ENCODE results near the gene UBE2D4.
"Not testable (repeated sequence)": the region's sequence is repeated elsewhere in the genome, so short reads cannot be mapped to it uniquely, and the experiment has no call there.

Gene UBE2D4

GRCh38 chr7:43994681-43995080, 68.4 kb downstream of the UBE2D4 start:
- H3K56ac ChIP-seq (ENCODE audit: low read length); H3K79me2 ChIP-seq (ENCODE audit: control insufficient read depth, insufficient read depth, low read length); H3K4me3 ChIP-seq (ENCODE audit: low read length); H2BK15ac ChIP-seq (replicated peaks; ENCODE audit: low read depth); H2BK5ac ChIP-seq (ENCODE audit: low read length); H4K5ac ChIP-seq (ENCODE audit: low read length); H3K27me3 ChIP-seq (ENCODE audit: insufficient read depth, low read length, poor library complexity); H3K27ac ChIP-seq (ENCODE audit: low read depth, low read length); H3K23ac ChIP-seq (ENCODE audit: low read length); H3K4ac ChIP-seq (ENCODE audit: low read depth, low read length); H3K79me1 ChIP-seq (ENCODE audit: low read length); DNase-seq; H2AK5ac ChIP-seq (ENCODE audit: low read length); H2BK120ac ChIP-seq (ENCODE audit: low read depth, low read length); H3K4me1 ChIP-seq (ENCODE audit: control insufficient read depth, low read depth, low read length); H3K4me2 ChIP-seq (ENCODE audit: low read length); H3K18ac ChIP-seq (ENCODE audit: low read length); H3K36me3 ChIP-seq (ENCODE audit: control insufficient read depth, insufficient read depth, low read length); H4K8ac ChIP-seq (ENCODE audit: low read depth, low read length); H3K9ac ChIP-seq (ENCODE audit: low read length): not testable (repeated sequence)
- WGBS (ENCODE audit: extremely low coverage, insufficient coverage, low lambda C conversion rate), result no CpG with 5 or more reads among the region's 6 CpGs

GRCh38 chr7:43997532-43997931, 71.3 kb downstream of the UBE2D4 start, which contains the start of gene SPDYE1:
SPDYE1 (plus strand) TSS chr7:43997897; CDS start chr7:43999950, 2,053 bp downstream.
- not testable (repeated sequence) for DNase-seq; H3K4me1 ChIP-seq (ENCODE audit: control insufficient read depth, low read depth, low read length); H3K9ac ChIP-seq (ENCODE audit: low read length); H3K4ac ChIP-seq (ENCODE audit: low read depth, low read length); H4K5ac ChIP-seq (ENCODE audit: low read length); H2AK5ac ChIP-seq (ENCODE audit: low read length); H3K56ac ChIP-seq (ENCODE audit: low read length); H3K27ac ChIP-seq (ENCODE audit: low read depth, low read length); H4K8ac ChIP-seq (ENCODE audit: low read depth, low read length); H3K79me2 ChIP-seq (ENCODE audit: control insufficient read depth, insufficient read depth, low read length); H3K4me3 ChIP-seq (ENCODE audit: low read length); H3K36me3 ChIP-seq (ENCODE audit: control insufficient read depth, insufficient read depth, low read length); H2BK5ac ChIP-seq (ENCODE audit: low read length); H3K18ac ChIP-seq (ENCODE audit: low read length); H3K23ac ChIP-seq (ENCODE audit: low read length); H3K4me2 ChIP-seq (ENCODE audit: low read length); H3K79me1 ChIP-seq (ENCODE audit: low read length); H2BK15ac ChIP-seq (replicated peaks; ENCODE audit: low read depth); H3K27me3 ChIP-seq (ENCODE audit: insufficient read depth, low read length, poor library complexity); H2BK120ac ChIP-seq (ENCODE audit: low read depth, low read length)
- WGBS (ENCODE audit: extremely low coverage, insufficient coverage, low lambda C conversion rate), result no CpG with 5 or more reads among the region's 3 CpGs
